Chondrocyte (in vitro differentiated cells): ENCODE data around the gene AUTS2. TPM values are rescaled to one million over a fixed set of nuclear protein-coding genes. Genes with fewer than 3 reads are reported as not detected.

Experiments used
- DNase-seq: peaks from one replicate; pipeline ENCODE4 v3.0.0; 2021; ENCODE audit warnings: mixed read lengths, low spot score
- H3K27ac Mint-ChIP-seq: one replicate; pipeline ENCODE4 v1.8.0; 2021; ENCODE audit warnings: mild to moderate bottlenecking, moderate library complexity, mixed read lengths; ENCODE audit not compliant: unreplicated experiment
- H3K27me3 Mint-ChIP-seq: 2 replicates; pipeline ENCODE4 v1.8.0; 2021; ENCODE audit warnings: low read depth, mixed read lengths
- H3K36me3 Mint-ChIP-seq: 2 replicates; pipeline ENCODE4 v1.8.0; 2021; ENCODE audit warnings: low read depth, mixed read lengths
- H3K4me1 Mint-ChIP-seq: 2 replicates; pipeline ENCODE4 v1.8.0; 2021; ENCODE audit warnings: low read depth, mild to moderate bottlenecking, mixed read lengths
- H3K4me3 Mint-ChIP-seq: one replicate; pipeline ENCODE4 v1.8.0; 2021; ENCODE audit warnings: mild to moderate bottlenecking, moderate library complexity, mixed read lengths; ENCODE audit not compliant: unreplicated experiment
- H3K9me3 Mint-ChIP-seq: 2 replicates; pipeline ENCODE4 v1.8.0; 2021; ENCODE audit warnings: low read depth, mixed read lengths
- total RNA-seq: library from RNA; stranded (reverse); gene quantifications from 3 replicates; pipeline ENCODE4 v1.2.1, GENCODE V29; 2021
- TF ChIP-seq, protein P1 (sequence below): fragments of 200-600 bp; sonication (generic); IDR thresholded peaks from 2 replicates; pipeline ENCODE4 v1.5.0; 2021; ENCODE audit warnings: antibody characterized with exemption, mild to moderate bottlenecking, moderate library complexity

AUTS2 gene
- total RNA-seq, 1 donor from 2014 or later = 31.5 TPM

DNA sequence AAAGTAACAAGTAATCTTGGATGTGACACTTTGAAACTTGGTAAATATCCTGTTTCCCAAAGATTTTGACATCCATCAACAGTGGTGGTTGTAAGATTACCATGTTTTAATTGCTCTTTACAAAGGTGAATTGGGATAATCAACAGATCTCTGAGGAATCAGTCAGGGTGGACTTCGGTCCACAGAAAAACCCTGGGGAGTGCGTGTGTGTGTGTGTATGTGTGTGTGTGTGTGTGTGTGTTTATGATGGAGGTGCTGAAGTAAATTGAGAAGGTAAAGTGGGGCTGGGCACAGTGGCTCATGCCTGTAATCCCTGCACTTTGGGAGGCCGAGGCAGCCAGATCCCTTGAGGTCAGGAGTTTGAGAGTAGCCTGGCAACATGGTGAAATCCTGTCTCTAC is 12.0 kb upstream of the AUTS2 start:
- Mint-ChIP-seq H3K4me3 (no peak overlapping the region), H3K27ac (no peak overlapping the region), H3K27me3 (peaks cover 4% of the 10 kb centered on the region), H3K36me3 (no peaks in the 10 kb centered on the region), H3K4me1 (no peaks in the 10 kb centered on the region), H3K9me3 (no peaks in the 10 kb centered on the region)
- TF ChIP-seq, protein P1, sequence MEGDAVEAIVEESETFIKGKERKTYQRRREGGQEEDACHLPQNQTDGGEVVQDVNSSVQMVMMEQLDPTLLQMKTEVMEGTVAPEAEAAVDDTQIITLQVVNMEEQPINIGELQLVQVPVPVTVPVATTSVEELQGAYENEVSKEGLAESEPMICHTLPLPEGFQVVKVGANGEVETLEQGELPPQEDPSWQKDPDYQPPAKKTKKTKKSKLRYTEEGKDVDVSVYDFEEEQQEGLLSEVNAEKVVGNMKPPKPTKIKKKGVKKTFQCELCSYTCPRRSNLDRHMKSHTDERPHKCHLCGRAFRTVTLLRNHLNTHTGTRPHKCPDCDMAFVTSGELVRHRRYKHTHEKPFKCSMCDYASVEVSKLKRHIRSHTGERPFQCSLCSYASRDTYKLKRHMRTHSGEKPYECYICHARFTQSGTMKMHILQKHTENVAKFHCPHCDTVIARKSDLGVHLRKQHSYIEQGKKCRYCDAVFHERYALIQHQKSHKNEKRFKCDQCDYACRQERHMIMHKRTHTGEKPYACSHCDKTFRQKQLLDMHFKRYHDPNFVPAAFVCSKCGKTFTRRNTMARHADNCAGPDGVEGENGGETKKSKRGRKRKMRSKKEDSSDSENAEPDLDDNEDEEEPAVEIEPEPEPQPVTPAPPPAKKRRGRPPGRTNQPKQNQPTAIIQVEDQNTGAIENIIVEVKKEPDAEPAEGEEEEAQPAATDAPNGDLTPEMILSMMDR = no peak
- no peak for DNase-seq

DNA sequence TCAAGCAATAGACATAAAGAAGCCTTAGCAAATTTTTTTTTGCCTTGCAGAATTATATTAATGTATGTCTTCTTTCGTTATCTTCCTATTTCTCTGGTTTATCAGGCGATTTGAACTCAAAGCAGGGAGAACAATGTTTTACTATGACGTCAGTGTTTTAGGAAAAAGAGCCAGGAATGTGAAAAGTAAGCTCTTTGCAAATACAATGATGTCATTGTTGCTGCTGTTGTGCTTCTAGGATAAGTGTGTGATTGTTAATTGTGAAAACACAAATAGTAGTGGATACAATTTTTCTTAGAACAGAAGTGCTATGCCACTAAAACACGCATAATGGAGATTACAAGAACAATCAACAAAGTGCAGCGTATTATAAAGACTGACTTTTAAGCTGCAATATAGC is 9.5 kb upstream of the AUTS2 start:
- H3K4me3 Mint-ChIP-seq = no peak overlapping the region

DNA sequence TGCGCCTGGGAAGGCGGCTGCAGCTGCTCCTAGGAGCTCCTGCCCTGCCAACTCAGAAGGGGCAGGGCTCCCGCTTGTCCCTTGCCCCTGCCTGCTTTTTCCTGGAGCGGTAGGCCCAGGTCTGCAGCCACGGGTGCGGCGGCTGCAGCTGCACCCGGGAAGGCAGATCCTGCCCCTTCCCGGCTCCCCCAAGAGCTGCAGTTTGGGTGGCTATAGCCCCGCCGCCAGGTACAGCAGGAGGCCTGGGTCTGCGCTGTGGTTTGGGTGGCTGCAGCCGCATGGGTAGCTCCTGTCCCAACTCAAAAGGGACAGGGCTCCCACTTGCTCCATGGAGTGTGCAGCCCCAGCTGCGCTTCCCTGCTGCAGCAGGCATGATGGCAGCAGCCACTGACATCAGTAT is 6.5 kb upstream of the AUTS2 start:
- H3K4me3 Mint-ChIP-seq = no peak overlapping the region
- peaks cover under 1% of the 10 kb centered on the region for H3K4me1 Mint-ChIP-seq
- peaks cover 4% of the 10 kb centered on the region for H3K27me3 Mint-ChIP-seq
- TF ChIP-seq, protein P1 = no peak
- H3K9me3 Mint-ChIP-seq = no peaks in the 10 kb centered on the region
- H3K27ac Mint-ChIP-seq = no peak overlapping the region
- no peaks in the 10 kb centered on the region for H3K36me3 Mint-ChIP-seq
- no peak for DNase-seq

More for the DNA sequence above, 9.5 kb upstream of the AUTS2 start:
- Mint-ChIP-seq H3K4me1 (no peaks in the 10 kb centered on the region), H3K9me3 (no peaks in the 10 kb centered on the region), H3K27me3 (peaks cover 4% of the 10 kb centered on the region), H3K27ac (no peak overlapping the region), H3K36me3 (no peaks in the 10 kb centered on the region)
- TF ChIP-seq, protein P1 = no peak
- DNase-seq = no peak

DNA sequence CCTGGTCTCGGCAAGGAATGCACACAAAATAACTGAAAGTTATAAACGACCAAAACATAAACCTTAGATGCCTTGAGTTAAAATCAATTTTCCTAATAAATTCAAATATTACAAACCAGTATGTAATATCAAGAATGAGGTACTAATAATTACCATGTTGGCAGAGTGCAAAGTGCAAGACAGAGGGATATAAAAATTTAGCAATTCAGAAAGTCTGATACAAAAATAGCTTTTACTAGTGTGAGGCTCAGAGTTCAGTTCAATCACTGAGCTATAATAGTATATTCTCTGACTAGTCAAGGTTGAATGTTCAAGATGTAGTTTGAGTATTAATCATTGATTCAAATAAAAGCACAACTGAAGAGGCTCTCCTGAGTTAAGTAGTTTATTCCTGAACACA is 4.8 kb upstream of the AUTS2 start:
- TF ChIP-seq, protein P1 = no peak
- H3K4me3 Mint-ChIP-seq = no peak overlapping the region
- peaks cover 4% of the 10 kb centered on the region for H3K4me1 Mint-ChIP-seq
- DNase-seq = no peak
- peaks cover 4% of the 10 kb centered on the region for H3K27me3 Mint-ChIP-seq
- H3K9me3 Mint-ChIP-seq = no peaks in the 10 kb centered on the region
- H3K36me3 Mint-ChIP-seq = no peaks in the 10 kb centered on the region
- H3K27ac Mint-ChIP-seq = no peak overlapping the region

DNA sequence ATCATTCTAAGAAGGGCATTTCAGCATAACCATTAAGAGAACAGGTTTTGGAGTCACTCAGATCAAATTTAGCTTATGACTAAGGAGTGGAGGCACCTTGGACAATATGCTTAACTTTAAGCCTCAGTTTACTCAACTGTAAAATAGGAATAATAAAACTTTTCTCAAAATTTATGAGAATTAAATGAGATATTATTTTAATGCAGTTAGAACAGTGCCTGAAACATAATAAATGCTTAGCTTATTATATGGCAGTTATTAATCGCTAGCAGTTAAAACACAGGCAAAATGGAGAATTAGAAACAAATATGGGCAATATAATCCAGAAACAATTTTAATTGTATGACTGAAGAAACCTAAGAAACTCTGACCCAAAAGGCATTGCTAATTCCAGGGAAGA is 2.9 kb upstream of the AUTS2 start:
- H3K27me3 Mint-ChIP-seq = no peaks in the 10 kb centered on the region
- H3K4me3 Mint-ChIP-seq = no peak overlapping the region

More for the DNA sequence above, 2.9 kb upstream of the AUTS2 start:
- peaks cover 8% of the 10 kb centered on the region for H3K4me1 Mint-ChIP-seq
- H3K27ac Mint-ChIP-seq = no peak overlapping the region
- TF ChIP-seq, protein P1 = no peak
- no peak for DNase-seq
- no peaks in the 10 kb centered on the region for H3K9me3 Mint-ChIP-seq
- no peaks in the 10 kb centered on the region for H3K36me3 Mint-ChIP-seq
